Retinal pigment epithelial cell (primary cell): ENCODE measurements around the gene TRIM52.
"Not testable (repeated sequence)": the region's sequence is repeated elsewhere in the genome, so short reads cannot be mapped to it uniquely, and the experiment has no call there.

ENCODE experiments used
- DNase-seq: peaks from one replicate; pipeline ENCODE4 v3.0.0-alpha.2; 2010; ENCODE audit warnings: low read depth
- H3K4me3 ChIP-seq: 2 replicates; pipeline ENCODE4 v1.5.1; 2011; ENCODE audit warnings: mild to moderate bottlenecking, low read length, control low read depth, moderate library complexity
- CTCF ChIP-seq: conservative IDR thresholded peaks from 2 replicates; pipeline ENCODE4 v1.5.1; 2011; ENCODE audit warnings: low read depth, low read length, control low read depth, inconsistent platforms

The TRIM52 gene

GRCh38 chr5:181215997-181216989 is 44.6 kb downstream of the TRIM52 start:
- DNase-seq, result no peak
- no peak for TF ChIP-seq CTCF
- H3K4me3 ChIP-seq, result peak overlapping the region; percentile 31

- DNase-seq, H3K4me3 ChIP-seq: not testable (repeated sequence)
Measured at GRCh38 chr5:181214249-181214648, 46.7 kb downstream of the TRIM52 start.

DNA sequence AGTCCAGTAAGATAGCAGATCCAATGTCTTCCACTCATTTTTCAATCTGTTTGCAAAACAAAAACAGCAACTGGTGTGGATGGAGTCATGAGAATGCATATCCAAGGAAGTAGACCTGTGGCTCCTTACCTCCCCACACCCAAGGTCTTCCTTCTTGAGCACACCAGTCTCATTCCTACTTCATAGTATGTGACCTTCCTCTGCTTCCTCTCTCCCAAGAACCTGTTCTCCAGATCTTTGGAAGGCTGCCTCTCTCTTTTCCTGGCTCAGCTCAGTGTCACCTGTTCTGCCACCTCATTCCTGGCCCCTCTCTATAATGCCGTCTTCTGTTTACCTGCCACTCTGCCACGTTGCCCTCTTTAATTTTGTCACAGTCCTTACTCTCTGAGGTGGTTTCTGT is 48.0 kb downstream of the TRIM52 start:
- no peak overlapping the region for H3K4me3 ChIP-seq
- DNase-seq, result no peak
- TF ChIP-seq CTCF, result no peak

DNA sequence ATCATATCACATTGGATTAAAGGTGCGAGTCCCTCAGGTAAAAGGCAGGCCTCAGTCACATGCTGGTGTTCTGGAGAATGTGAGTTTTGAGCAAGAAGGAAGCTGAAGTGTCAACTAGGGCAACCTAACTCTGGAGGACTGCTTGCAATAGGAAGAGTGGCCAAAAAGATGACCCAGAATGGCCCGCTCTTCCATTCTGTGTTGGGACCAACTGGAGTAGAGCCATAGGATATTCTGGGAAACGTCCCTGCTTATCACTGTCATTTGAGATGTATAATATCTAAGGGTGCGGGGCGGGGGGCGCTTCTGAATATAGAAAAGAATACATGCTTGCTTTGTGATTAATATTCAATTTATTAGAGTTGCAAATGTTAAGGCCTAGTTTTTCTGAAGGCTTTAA is 48.9 kb downstream of the TRIM52 start:
- TF ChIP-seq CTCF, result no peak
- DNase-seq, result no peak
- no peak overlapping the region for H3K4me3 ChIP-seq

- DNase-seq, result no peak
- TF ChIP-seq CTCF, result no peak
- no peak overlapping the region for H3K4me3 ChIP-seq
Measured at GRCh38 chr5:181211208-181211607, 49.7 kb downstream of the TRIM52 start.

GRCh38 chr5:181210698-181211097 is 50.2 kb downstream of the TRIM52 start:
- DNase-seq, H3K4me3 ChIP-seq: not testable (repeated sequence)

- not testable (repeated sequence) for H3K4me3 ChIP-seq, DNase-seq
Measured at GRCh38 chr5:181210148-181210547, 50.8 kb downstream of the TRIM52 start.

GRCh38 chr5:181209006-181209405 is 51.9 kb downstream of the TRIM52 start:
- not testable (repeated sequence) for DNase-seq, H3K4me3 ChIP-seq

DNA sequence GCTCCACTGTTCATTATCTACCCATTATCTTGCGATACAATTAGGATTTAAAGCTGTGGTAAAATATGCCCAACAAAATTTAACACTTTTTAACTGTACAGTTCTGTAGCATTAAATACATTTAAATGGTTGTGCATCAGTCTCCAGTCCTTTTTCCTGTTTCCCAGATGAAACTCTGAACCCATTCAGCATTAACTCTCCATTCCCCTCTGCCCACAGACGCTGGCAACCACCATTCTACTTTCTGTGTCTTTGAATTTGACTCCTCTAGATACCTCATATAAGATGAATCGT is 53.0 kb downstream of the TRIM52 start:
- DNase-seq, result no peak
- H3K4me3 ChIP-seq, result no peak overlapping the region
- TF ChIP-seq CTCF, result no peak
